ENCODE measurements around the gene COL17A1.

DNA sequence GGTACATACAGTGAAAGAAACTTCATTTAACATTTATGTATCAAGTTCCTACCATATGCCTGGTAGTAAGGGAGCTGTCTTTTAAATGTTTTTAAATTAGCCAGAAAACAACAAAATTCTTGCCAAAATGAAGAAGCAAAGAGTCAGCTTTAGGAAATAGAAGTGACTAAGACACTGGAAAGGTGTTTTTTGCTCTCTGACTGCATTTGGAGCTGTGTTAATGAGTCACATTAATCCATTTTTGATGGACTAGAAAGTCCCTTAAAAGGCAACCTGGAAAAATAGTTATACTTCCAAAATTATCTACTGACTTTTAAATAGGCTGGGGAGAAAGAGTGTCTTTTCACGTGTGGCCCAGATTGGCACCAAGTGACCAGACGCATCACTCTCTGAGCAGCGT lies 3.9 kb upstream of the COL17A1 start:
- TF ChIP-seq EZH2 (IDR thresholded peaks at IDR 0.05; ENCODE audit: borderline replicate concordance, low read length): no peak
- TF ChIP-seq, protein P1, sequence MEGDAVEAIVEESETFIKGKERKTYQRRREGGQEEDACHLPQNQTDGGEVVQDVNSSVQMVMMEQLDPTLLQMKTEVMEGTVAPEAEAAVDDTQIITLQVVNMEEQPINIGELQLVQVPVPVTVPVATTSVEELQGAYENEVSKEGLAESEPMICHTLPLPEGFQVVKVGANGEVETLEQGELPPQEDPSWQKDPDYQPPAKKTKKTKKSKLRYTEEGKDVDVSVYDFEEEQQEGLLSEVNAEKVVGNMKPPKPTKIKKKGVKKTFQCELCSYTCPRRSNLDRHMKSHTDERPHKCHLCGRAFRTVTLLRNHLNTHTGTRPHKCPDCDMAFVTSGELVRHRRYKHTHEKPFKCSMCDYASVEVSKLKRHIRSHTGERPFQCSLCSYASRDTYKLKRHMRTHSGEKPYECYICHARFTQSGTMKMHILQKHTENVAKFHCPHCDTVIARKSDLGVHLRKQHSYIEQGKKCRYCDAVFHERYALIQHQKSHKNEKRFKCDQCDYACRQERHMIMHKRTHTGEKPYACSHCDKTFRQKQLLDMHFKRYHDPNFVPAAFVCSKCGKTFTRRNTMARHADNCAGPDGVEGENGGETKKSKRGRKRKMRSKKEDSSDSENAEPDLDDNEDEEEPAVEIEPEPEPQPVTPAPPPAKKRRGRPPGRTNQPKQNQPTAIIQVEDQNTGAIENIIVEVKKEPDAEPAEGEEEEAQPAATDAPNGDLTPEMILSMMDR (IDR thresholded peaks at IDR 0.05; ENCODE audit: low read length): no peak
